Lower lobe of right lung (tissue), 2 donors: ENCODE results near the gene NCOA5. TPM values are rescaled to one million over a fixed set of nuclear protein-coding genes. Genes with fewer than 3 reads are reported as not detected.
A peak's percentile ranks its signal among the peaks of the same experiment; 100 is the strongest.

Source experiments
- ATAC-seq, 2 donors: fragments of 200-7000 bp; cut with Tn5 transposase; one replicate each; pipeline ENCODE4 v1.9.1; 2020 to 2022; ENCODE audit warnings: mild to moderate bottlenecking in 2 of 2, moderate library complexity in 2 of 2
- DNase-seq: peaks from one replicate; pipeline ENCODE4 v3.0.0-alpha.2; 2020
- H3K27ac ChIP-seq: fragments of 200-600 bp; one replicate; pipeline ENCODE4 v1.8.0; 2022
- H3K27me3 ChIP-seq: fragments of 200-600 bp; one replicate; pipeline ENCODE4 v1.8.0; 2022; ENCODE audit warnings: low read depth
- H3K36me3 ChIP-seq: fragments of 200-600 bp; one replicate; pipeline ENCODE4 v1.8.0; 2022; ENCODE audit warnings: mild to moderate bottlenecking
- H3K4me1 ChIP-seq: fragments of 200-600 bp; one replicate; pipeline ENCODE4 v1.8.0; 2022
- H3K4me3 ChIP-seq: fragments of 200-600 bp; one replicate; pipeline ENCODE4 v1.8.0; 2022; ENCODE audit warnings: mild to moderate bottlenecking
- H3K9me3 ChIP-seq: fragments of 200-600 bp; one replicate; pipeline ENCODE4 v1.8.0; 2022
- intact Hi-C: fragments of 100-400 bp; cut with DNase I; formaldehyde crosslinking; loops from one replicate; pipeline ENCODE4 v1.11.0; 2022
- total RNA-seq: library from RNA; stranded (reverse); fragmentation: NEBNext Ultra II Directional; extraction: Animal tissue kit (Norgen Biotek cat#: 25700); gene quantifications from one replicate; pipeline ENCODE4 v1.2.1, GENCODE V29; 2021
- TF ChIP-seq, protein P1 (sequence below): fragments of 200-600 bp; IDR thresholded peaks from one replicate; pipeline ENCODE4 v1.8.0; 2022; ENCODE audit warnings: antibody characterized with exemption, mild to moderate bottlenecking
- donor health status: DM: no; HTN: yes; CAD: no; lungs with severe emphysema.

The NCOA5 gene
- total RNA-seq, 1 donor from 2014 or later: 29.4 TPM

DNA sequence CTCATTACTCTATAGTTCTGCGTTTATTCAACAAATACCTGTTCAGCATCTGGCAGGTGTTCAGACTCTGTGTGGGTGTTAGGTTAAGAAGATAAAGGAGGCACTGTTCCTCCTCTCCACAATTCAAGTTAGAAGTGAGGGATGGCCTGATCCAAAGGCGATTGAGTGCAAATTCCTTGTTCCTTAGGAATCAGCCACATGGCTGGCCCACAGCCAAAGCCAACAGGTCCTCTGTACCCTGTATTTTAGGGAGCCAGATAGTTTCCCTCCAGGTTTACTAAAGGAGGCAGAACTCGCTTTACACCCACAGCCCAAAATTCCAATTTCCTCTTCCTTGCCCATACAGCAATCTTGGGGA is 23.3 kb upstream of the NCOA5 start:
- H3K27me3 ChIP-seq: peaks cover 8% of the 10 kb centered on the region
- ATAC-seq: no peak
- intact Hi-C loops: no loop called here
- H3K4me3 ChIP-seq: no peak overlapping the region
- peaks cover 23% of the 10 kb centered on the region for H3K4me1 ChIP-seq
- no peak for DNase-seq
- H3K9me3 ChIP-seq: no peaks in the 10 kb centered on the region
- TF ChIP-seq, protein P1, sequence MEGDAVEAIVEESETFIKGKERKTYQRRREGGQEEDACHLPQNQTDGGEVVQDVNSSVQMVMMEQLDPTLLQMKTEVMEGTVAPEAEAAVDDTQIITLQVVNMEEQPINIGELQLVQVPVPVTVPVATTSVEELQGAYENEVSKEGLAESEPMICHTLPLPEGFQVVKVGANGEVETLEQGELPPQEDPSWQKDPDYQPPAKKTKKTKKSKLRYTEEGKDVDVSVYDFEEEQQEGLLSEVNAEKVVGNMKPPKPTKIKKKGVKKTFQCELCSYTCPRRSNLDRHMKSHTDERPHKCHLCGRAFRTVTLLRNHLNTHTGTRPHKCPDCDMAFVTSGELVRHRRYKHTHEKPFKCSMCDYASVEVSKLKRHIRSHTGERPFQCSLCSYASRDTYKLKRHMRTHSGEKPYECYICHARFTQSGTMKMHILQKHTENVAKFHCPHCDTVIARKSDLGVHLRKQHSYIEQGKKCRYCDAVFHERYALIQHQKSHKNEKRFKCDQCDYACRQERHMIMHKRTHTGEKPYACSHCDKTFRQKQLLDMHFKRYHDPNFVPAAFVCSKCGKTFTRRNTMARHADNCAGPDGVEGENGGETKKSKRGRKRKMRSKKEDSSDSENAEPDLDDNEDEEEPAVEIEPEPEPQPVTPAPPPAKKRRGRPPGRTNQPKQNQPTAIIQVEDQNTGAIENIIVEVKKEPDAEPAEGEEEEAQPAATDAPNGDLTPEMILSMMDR: no peak
- no peak overlapping the region for H3K27ac ChIP-seq
- no peaks in the 10 kb centered on the region for H3K36me3 ChIP-seq

DNA sequence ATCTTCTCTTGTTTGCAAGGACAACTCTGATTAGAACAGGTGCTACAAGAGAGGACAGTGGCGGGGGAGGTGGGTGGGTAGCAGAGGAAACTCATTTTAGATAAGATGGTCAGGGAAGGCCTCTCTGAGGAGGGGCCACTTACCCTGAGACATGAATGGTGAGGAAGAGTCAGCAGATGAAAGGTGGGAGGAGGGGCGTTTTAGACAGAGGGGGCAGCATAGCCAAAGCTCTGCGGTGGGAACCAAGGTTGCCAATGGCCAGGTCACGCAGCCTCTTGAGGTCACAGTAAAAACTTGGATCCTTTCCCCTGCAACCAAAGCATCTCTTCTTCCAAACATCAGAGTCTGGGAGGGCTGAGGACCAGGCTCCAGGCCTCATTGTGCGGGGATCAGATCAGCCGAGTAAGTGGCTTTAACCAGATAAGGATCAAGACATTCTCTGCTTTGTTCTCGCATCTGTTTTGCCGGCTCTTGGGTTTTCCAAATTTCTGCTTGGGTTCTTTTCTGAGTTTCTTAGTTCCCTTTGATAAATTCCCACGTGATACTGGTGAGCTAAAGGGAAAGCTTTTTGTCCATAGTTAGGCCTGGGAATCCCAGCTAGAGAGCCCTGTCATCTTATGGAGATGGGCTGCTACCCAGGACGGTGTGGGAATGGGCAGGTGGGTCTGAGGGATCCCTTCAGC is 22.8 kb upstream of the NCOA5 start:
- TF ChIP-seq, protein P1: no peak
- H3K4me1 ChIP-seq: peaks cover 21% of the 10 kb centered on the region
- no peak overlapping the region for H3K27ac ChIP-seq
- no peaks in the 10 kb centered on the region for H3K9me3 ChIP-seq
- no peaks in the 10 kb centered on the region for H3K36me3 ChIP-seq
- H3K4me3 ChIP-seq: no peak overlapping the region
- ATAC-seq (no peak), DNase-seq (no peak)
- peaks cover 8% of the 10 kb centered on the region for H3K27me3 ChIP-seq
- intact Hi-C loops: no loop called here

DNA sequence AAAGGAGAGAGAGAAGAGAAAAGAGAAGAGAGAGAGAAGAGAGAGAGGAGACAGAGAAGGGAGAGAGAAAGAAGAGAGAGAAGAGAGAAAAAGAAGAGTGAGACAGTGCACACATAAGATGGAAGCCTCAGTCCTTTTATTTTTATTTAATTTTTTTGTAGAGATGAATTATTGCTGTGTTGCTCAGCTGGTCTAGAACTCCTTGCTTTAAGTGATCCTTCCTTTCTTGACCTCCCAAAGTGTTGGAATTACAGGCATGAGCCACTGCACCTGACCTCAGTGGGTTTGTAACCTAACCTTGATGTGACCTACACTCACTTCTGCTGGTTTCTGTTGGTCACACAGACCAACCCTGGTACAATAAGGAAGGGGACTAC is 22.1 kb upstream of the NCOA5 start:
- DNase-seq (no peak), ATAC-seq (no peak)
- TF ChIP-seq, protein P1: no peak
- Histone ChIP-seq H3K27me3 (peaks cover 8% of the 10 kb centered on the region), H3K27ac (no peak overlapping the region), H3K36me3 (no peaks in the 10 kb centered on the region), H3K4me3 (no peak overlapping the region), H3K9me3 (no peaks in the 10 kb centered on the region), H3K4me1 (peaks cover 13% of the 10 kb centered on the region)
- intact Hi-C loops: no loop called here

DNA sequence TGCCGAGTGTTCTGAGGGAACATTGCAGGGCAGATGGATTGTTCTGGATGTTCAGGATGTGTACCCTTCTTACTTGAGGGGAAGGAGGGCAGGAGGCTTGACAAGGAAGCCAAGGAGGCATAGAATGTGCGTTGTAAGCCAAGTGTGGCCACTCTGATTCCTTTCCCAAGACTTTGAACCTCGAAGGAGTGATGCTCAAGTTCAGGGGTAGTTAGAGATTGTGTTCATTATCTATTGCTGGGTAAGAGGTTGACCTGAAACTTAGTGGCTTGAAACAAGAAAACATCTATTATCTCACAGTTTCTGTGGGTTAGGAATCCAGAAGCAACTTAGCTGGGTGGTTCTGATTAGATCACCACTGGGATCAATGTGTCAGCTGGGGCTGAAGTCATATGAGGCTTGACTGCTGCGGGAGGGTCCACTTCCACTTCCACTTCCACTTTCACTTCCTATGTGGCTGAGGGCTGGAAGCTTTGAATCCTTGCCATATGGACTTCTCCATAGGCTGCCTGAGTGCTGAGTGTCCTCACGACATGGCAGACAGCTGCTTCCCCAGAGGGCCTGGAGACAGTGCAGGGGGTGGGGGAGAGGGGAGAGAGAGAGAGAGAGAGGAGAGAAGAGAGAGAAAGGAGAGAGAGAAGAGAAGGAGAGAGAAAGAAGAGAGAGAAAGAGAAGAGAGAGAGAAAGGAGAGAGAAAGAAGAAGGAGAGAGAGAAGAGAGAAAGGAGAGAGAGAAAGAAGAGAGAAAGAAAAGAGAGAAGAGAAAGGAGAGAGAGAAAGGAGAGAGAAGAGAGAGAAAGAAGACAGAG is 21.5 kb upstream of the NCOA5 start:
- intact Hi-C loops: no loop called here
- DNase-seq (peak; percentile 59), ATAC-seq (peak; percentile 87 to 88)
- TF ChIP-seq, protein P1: no peak
- no peaks in the 10 kb centered on the region for H3K9me3 ChIP-seq
- peaks cover 13% of the 10 kb centered on the region for H3K4me1 ChIP-seq
- peaks cover 12% of the 10 kb centered on the region for H3K27me3 ChIP-seq
- H3K36me3 ChIP-seq: no peaks in the 10 kb centered on the region
- no peak overlapping the region for H3K27ac ChIP-seq
- H3K4me3 ChIP-seq: no peak overlapping the region

DNA sequence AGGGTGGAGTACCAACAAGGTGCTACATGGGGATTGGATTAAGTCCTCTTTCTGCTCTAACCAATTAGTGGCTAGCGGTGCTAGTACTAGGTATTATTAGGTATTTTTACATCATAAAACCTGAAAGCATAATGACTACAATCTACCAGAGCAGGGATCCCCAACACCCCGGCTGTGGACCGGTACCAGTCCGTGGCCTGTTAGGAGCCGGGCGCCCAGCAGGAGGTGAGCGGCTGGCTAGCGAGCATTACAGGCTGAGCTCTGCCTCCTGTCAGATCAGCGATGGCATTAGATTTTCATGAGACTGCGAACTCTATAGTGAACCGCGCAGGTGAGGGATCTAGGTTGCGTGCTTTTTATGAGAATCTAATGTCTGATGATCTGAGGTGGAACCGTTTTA is 19.2 kb upstream of the NCOA5 start:
- Histone ChIP-seq H3K27me3 (peaks cover 27% of the 10 kb centered on the region), H3K27ac (no peak overlapping the region), H3K36me3 (no peaks in the 10 kb centered on the region), H3K9me3 (no peaks in the 10 kb centered on the region), H3K4me1 (peaks cover 13% of the 10 kb centered on the region), H3K4me3 (no peak overlapping the region)
- no peak for ATAC-seq
- no peak for DNase-seq
- TF ChIP-seq, protein P1: no peak
- intact Hi-C loops: no loop called here
